AG20443 (cell line): Measurements from ENCODE around the gene GOLGA2.

Experiments used
- DNase-seq: peaks from one replicate; pipeline ENCODE4 v3.0.0; 2012; ENCODE audit warnings: low spot score, mixed read lengths

GOLGA2 gene

DNA sequence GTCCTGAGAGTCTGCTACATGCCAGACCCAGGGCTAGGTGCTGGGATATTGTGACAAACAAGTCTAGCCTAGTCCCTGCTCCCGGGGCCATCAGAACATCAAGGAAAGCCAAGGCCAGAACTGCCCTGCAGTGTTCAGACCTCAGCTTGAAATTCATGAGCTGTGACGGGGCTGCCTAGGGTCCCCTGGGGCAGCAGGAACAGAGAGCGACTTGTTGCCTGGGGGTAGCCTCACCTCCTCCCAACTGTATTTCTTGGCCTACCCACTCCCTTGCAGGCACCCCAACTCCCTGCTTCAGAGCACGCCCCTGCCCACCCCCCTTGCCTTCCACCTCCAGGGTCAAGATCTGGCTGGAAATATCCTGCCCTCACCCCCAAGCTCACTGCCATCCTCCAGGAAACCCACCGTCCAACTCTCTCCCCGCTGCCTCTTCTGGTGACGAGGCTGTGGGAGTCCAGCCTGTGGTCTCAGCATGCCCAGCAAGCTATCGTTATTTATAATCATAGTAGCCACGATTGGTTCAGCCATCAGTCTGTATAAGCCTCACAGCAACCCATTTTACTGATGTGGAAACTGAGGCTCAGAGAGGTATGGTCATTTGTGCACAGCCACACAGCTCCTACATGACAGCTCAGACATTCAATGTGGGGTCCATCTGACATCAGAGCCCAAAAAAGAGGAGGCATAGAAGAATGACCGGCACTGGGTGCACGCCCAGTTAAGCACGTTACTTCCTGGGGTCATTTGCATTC lies 61.9 kb downstream of the GOLGA2 start:
- DNase-seq = no peak

DNA sequence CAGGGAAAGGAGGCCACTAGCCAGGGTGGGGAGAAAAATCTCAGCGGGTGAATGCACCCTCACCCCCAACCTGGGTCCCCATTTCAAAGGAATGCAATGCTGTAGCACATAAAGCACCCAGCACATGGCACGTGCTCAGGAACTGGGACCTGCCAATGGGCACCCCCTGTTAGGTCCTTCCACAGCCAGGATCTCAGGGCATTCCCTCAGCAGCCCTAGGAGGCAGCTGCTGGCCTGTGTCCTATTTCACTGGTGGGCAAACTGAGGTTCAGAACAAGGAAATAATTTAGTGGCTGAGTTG lies 63.9 kb downstream of the GOLGA2 start:
- DNase-seq = no peak

DNA sequence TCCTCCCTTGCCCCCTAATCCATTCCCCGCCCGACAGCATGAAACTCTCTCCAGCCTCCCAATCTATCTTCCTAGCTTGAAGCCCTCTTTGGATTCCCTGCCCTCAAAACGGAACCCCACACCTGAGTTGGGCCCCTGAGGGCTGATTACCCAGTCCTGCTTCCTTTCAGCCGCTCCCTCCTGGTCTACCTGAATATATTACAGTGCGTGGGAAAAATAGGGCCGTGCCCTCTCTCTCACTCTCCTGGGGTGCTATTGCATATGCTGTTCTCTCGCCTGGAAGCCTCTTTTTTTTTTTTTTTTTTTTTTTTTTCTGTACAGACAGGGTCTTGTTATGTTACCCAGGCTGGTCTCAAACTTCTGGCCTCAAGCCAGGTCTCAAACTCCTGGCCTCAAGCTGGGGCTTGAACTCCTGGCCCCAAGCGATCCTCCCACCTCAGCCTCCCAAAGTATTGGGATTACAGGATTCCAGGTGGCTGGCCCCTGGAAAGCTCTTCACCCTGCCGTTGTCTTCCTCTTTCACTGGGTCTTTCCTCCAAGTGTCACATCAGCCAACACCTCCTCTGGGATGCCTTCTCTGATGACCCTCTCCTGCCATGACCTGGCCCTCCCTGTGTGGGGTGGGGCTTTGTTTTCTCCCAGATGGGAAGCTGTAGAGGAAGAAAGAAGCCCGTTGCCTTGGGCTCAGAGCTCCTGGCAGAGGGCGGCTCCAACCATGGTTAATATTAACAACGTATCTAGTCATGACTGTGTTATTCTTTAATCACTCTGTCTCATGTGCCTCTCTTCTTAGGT lies 64.4 kb downstream of the GOLGA2 start:
- DNase-seq = no peak

DNA sequence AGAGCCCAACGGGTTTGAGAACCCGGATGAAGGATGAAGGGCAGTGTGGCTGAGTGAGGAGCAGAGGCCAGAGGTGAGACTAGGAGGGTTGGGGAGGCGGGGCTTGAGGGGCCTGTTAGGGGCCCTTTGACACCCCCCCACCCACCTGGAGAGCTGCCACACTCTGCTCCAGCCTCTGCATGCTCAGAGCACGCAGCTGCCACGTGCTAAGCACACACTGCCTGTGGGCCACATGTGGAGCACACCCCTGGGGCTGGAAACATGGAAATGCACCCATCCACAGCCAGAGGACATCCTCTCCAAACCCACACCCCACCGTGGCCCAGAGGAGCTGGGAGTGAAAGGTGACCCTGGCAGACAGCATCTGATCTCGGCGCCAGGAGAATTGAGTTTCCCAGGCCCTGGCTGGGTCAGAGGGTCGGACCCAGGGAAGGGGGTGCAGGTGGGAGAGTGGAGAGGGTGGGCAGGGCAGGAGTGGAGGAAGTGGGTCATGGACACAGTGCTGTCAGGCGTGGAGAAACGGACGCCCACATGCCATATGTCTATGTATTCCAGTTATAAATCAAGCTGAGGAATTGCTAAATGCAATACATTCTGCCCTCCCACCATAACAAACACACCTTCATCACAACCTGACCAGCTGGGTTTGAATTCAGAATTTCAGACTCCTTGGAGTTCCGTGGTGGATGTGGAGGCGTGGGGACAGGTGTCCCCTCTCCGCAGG lies 66.7 kb downstream of the GOLGA2 start:
- DNase-seq = no peak

DNA sequence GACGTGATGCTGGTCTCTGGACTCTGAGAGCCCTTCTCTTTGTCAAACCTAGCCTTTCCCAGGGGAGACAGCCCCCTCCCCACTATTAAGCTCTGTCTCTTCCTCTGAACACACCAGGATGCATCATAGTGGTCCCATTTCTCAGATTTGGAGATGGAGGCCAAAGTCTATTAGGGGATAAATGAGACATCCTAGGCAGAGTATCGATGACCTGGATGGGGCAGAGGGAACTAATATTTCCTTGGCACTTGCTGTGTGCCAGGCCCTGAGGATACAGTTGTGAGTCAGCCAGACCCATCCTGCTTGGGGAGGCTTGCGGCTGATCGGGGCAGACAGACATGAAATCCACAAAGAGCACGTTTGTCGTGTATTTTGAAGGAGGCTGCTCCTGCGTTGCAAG lies 67.4 kb downstream of the GOLGA2 start:
- no peak for DNase-seq

DNA sequence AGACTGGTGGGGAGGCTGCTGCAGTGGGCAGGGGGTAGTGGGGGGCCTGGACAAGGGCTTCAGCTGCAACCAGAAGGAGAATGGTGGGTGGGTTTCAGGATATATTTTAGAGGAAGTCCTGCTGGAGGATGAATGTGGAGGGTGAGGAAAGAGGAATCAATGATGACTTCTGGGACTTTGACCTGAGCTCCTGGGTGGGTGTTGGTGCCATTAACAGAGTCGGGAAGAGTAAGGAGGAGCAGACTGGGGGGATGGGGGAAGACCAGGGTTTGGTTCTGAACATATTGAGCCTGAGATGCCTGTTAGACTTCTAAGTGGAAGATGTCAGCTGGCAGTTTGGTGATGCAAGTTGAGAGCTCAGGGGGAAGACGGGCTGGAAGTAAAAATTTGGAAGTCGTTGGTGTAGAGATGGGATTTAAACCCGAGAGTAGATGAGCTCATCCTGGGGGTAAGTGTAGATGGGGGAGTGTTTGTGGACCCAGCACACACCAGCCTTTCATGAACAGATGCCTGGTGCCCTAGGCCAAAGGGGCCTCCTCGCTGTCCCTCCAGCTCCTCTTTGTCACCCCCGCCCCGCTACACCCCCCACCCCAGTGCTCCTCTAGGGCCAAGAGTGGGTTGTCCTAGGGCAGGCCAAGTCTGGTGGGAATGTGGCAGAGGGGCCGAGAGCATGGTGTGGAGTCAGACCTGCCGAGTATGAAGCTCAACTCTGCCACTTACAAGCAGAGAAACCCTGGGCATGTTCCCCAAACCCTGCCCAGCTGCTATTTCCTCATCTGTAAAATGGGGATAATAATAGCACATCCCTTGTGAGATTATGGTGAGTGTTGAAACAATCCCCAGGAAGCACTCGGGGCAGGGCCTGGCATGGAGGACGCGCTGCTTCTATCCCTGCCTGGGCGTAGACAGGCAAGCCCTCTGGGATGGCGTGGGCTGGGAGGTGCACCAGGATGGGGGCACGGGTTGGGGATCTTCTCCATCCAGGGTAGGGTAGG lies 68.6 kb downstream of the GOLGA2 start:
- DNase-seq = no peak

DNA sequence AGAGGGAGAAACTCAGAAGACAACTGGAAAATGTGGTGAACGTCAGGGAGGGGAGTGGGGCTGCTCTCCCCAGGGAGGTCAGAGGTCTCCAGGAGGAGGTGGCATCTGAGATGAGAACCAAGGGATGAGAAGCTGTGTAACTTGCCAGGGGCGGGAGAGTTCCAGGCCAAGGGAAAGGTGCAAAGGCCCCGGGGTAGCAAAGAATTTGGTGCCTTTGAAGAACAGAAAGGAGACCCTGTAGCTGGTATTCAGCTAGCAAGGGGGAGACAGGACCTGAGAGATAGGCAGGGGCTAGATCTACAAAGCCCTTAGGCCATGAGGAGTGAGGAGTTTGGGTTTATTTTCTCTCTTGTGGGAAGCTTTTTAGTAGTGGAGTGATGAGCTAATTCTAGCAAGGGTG lies 69.3 kb downstream of the GOLGA2 start:
- no peak for DNase-seq
